ENCODE results near the gene TSFM.

DNA sequence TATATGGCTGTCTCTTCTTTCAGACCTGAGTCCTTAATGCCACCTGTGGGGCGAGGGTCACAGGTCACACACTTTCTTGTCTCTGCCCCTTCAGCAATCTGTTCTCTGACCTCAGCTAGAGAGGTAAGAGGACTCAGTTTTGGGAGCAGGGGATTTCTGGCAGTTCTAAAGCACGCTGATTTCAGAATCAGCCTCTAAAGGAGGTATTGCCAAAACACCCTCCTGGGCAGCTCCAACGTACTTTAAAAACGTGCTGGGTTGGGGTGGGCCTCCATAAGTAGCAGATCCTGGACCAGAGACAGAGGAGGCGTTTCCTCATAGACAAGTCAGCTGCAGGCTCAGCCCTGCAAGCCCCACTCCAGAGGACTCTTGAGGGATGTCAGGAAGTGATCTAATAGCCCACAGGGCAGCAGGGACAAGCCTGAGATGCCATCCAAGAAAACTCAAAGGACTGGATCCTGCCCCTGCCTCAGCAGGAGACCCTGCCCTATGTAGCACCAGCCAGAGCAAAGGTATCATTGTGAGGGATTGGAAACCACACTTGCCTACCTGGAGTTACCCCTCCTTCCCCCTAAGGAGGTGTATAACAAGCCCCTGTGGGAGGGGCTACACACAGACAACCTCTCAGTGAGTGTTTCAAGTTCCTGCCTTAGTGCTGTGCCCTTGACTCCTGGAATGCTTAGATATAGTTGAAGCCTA, 55.4 kb downstream of the TSFM start:
- TF ChIP-seq EZH2 (IDR thresholded peaks at IDR 0.05; ENCODE audit: insufficient read depth, poor library complexity, severe bottlenecking) (no peak), EZH2phosphoT487 (IDR thresholded peaks at IDR 0.05; ENCODE audit: insufficient read depth, low read depth) (no peak)

All from GM23248 (cell line).